Measurements from ENCODE around the gene SPEF1. TPM values are rescaled to one million over a fixed set of nuclear protein-coding genes. Genes with fewer than 3 reads are reported as not detected.

Gene SPEF1
- total and polyA plus RNA-seq, 2 of the 13 experiments (the other 11 are each of a cell fraction or from before 2014, with no cell fraction given), result 0.11 to 0.27 TPM

GRCh38 chr20:3812975-3813847 is 32.0 kb upstream of the SPEF1 start (continued):
- TF ChIP-seq, protein P1, sequence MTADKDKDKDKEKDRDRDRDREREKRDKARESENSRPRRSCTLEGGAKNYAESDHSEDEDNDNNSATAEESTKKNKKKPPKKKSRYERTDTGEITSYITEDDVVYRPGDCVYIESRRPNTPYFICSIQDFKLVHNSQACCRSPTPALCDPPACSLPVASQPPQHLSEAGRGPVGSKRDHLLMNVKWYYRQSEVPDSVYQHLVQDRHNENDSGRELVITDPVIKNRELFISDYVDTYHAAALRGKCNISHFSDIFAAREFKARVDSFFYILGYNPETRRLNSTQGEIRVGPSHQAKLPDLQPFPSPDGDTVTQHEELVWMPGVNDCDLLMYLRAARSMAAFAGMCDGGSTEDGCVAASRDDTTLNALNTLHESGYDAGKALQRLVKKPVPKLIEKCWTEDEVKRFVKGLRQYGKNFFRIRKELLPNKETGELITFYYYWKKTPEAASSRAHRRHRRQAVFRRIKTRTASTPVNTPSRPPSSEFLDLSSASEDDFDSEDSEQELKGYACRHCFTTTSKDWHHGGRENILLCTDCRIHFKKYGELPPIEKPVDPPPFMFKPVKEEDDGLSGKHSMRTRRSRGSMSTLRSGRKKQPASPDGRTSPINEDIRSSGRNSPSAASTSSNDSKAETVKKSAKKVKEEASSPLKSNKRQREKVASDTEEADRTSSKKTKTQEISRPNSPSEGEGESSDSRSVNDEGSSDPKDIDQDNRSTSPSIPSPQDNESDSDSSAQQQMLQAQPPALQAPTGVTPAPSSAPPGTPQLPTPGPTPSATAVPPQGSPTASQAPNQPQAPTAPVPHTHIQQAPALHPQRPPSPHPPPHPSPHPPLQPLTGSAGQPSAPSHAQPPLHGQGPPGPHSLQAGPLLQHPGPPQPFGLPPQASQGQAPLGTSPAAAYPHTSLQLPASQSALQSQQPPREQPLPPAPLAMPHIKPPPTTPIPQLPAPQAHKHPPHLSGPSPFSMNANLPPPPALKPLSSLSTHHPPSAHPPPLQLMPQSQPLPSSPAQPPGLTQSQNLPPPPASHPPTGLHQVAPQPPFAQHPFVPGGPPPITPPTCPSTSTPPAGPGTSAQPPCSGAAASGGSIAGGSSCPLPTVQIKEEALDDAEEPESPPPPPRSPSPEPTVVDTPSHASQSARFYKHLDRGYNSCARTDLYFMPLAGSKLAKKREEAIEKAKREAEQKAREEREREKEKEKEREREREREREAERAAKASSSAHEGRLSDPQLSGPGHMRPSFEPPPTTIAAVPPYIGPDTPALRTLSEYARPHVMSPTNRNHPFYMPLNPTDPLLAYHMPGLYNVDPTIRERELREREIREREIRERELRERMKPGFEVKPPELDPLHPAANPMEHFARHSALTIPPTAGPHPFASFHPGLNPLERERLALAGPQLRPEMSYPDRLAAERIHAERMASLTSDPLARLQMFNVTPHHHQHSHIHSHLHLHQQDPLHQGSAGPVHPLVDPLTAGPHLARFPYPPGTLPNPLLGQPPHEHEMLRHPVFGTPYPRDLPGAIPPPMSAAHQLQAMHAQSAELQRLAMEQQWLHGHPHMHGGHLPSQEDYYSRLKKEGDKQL (CRISPR knock-in tag; IDR thresholded peaks at IDR 0.05; ENCODE audit: low read depth), result no peak
- TF ChIP-seq BATF2 (CRISPR knock-in tag; IDR thresholded peaks at IDR 0.05) (peak; percentile 28; the same call in 1 of the 2 replicates), ZNF879 (CRISPR knock-in tag; IDR thresholded peaks at IDR 0.05) (no peak), POLR2AphosphoS2 (IDR thresholded peaks at IDR 0.05; ENCODE audit: low read depth, low read length) (no peak), ZNF337 (CRISPR knock-in tag; IDR thresholded peaks at IDR 0.05; ENCODE audit: borderline replicate concordance, low read depth) (no peak), ZNF580 (CRISPR knock-in tag; IDR thresholded peaks at IDR 0.05; ENCODE audit: borderline replicate concordance, low read depth) (no peak), ZBTB42 (CRISPR knock-in tag; IDR thresholded peaks at IDR 0.05) (no peak), ZFP37 (CRISPR knock-in tag; IDR thresholded peaks at IDR 0.05; ENCODE audit: borderline replicate concordance) (no peak), MAFK (conservative IDR thresholded peaks at IDR 0.05 in 1 of 2, IDR thresholded peaks at IDR 0.05 in 1 of 2; ENCODE audit: low read length in 2 of 2) (no peak), IKZF1 (IDR thresholded peaks at IDR 0.05) (no peak), ZNF775 (CRISPR knock-in tag; IDR thresholded peaks at IDR 0.05; ENCODE audit: borderline replicate concordance) (no peak), YY1 (IDR thresholded peaks at IDR 0.05; ENCODE audit: insufficient read depth, insufficient replicate concordance, low read depth, low read length) (no peak), MAZ (IDR thresholded peaks at IDR 0.05; ENCODE audit: borderline replicate concordance, low read depth, low read length) (no peak), MAZ (CRISPR knock-in tag; IDR thresholded peaks at IDR 0.05; ENCODE audit: low read depth) (no peak), ZNF263 (CRISPR knock-in tag; IDR thresholded peaks at IDR 0.05) (0 out of 2 replicates have a peak, but pooled peaks have one; percentile 48), PHF8 (CRISPR knock-in tag; IDR thresholded peaks at IDR 0.05) (no peak), CCDC6 (CRISPR knock-in tag; IDR thresholded peaks at IDR 0.05) (no peak), ZNF276 (CRISPR knock-in tag; IDR thresholded peaks at IDR 0.05; ENCODE audit: low read depth) (no peak)
- TF ChIP-seq, protein P2, sequence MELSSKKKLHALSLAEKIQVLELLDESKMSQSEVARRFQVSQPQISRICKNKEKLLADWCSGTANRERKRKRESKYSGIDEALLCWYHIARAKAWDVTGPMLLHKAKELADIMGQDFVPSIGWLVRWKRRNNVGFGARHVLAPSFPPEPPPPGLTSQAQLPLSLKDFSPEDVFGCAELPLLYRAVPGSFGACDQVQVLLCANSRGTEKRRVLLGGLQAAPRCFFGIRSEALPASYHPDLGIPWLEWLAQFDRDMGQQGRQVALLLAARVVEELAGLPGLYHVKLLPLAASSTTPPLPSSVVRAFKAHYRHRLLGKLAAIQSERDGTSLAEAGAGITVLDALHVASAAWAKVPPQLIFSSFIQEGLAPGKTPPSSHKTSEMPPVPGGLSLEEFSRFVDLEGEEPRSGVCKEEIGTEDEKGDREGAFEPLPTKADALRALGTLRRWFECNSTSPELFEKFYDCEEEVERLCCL (CRISPR knock-in tag; IDR thresholded peaks at IDR 0.05; ENCODE audit: borderline replicate concordance), result no peak
